ENCODE measurements around the gene ARSA. TPM values are rescaled to one million over a fixed set of nuclear protein-coding genes. Genes with fewer than 3 reads are reported as not detected.

The ARSA gene
- total RNA-seq, 4 donors from 2014 or later, result 81.2 to 253 (median 99.1) TPM

DNA sequence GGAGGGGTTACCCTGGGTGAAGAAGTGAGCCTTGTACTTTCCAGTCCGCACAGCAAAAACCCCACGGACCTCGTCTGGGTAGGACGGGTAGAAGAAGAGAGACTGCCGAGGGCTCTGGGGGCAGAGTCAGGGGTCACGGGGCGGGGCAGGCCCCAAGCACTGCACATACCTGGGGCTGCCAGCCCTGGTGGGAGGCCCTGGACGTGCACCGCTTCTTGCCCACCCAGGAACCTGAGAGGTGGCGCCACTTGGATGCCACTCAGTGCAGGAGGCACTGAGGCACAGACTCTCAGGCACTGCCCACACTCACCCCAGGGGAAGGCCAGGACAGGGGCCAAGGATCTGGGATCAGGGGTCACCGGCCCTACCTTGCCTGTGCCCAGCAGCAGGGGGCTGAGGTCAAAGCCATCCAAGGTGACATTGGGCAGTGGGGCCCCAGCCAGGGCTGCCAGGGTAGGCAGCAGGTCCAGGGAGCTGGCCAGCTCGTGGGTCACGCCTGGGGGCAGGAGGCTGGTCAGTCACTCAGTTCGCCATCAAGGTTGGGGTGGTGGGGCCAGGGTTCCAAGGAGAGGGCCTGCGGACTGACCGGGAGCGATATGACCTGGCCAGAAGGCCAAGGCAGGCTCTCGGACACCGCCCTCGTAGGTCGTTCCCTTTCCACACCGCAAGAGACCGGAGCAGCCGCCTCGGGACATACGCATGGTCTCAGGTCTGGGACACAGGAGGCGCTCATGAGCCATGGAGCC, 2.2 kb downstream of the ARSA start:
- Histone ChIP-seq H3K36me3 (no peaks in the 10 kb centered on the region), H3K9me3 (no peaks in the 10 kb centered on the region), H3K4me1 (peaks cover 7 to 39% (median 36%) of the 10 kb centered on the region in 4 donors), H3K27ac (no peak overlapping the region), H3K4me3 (no peak overlapping the region), H3K27me3 (no peaks in the 10 kb centered on the region)
- WGBS, 2 donors (ENCODE audit: low coverage in 1 of 2), result 93% methylated on average over 27 of the region's 27 CpGs; no CpG with 5 or more reads in 1 of the 2 donors
- TF ChIP-seq POLR2A (IDR thresholded peaks at IDR 0.05), result no peak
- no peak for TF ChIP-seq POLR2AphosphoS5 (IDR thresholded peaks at IDR 0.05)
- TF ChIP-seq EP300 (IDR thresholded peaks at IDR 0.05; ENCODE audit: low read depth), result no peak
- TF ChIP-seq, protein P1, sequence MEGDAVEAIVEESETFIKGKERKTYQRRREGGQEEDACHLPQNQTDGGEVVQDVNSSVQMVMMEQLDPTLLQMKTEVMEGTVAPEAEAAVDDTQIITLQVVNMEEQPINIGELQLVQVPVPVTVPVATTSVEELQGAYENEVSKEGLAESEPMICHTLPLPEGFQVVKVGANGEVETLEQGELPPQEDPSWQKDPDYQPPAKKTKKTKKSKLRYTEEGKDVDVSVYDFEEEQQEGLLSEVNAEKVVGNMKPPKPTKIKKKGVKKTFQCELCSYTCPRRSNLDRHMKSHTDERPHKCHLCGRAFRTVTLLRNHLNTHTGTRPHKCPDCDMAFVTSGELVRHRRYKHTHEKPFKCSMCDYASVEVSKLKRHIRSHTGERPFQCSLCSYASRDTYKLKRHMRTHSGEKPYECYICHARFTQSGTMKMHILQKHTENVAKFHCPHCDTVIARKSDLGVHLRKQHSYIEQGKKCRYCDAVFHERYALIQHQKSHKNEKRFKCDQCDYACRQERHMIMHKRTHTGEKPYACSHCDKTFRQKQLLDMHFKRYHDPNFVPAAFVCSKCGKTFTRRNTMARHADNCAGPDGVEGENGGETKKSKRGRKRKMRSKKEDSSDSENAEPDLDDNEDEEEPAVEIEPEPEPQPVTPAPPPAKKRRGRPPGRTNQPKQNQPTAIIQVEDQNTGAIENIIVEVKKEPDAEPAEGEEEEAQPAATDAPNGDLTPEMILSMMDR (IDR thresholded peaks at IDR 0.05), result no peak
- intact Hi-C loops (cut with DNase I; ENCODE audit: low total_unique reads) (no loop called here), in situ Hi-C loops (cut with MboI; ENCODE audit: low pct_ligation_motif_present in 1 of 4, low pct_unique_long_range_greater_than_20kb in 1 of 4, low sequenced_read_pairs in 3 of 4) (no loop called here)
- no peak for DNase-seq

DNA sequence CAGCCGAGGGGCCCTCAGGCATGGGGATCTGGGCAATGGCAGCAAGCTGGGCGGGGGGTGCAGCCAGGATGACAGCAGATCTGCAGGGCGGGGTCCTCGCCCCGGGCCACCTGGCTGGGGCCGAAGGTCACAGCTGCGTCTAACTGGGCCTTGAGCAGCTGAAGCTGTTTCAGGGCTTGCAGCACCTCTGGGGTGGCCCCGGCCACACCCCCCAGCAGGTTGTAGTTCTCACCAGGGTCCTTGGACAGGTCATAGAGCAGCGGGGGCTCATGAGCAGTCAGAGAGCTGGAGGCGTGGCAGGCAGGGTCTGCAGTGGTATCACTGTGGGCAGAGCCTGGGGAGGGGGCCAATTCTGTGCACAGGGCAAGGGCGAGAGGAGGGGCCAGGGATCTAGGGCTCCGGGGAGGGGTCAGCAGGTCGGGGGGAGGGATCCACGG, 2.8 kb downstream of the ARSA start:
- 60% methylated on average over 14 of the region's 14 CpGs; no CpG with 5 or more reads in 1 of the 2 donors for WGBS, 2 donors (ENCODE audit: low coverage in 1 of 2)
- H3K36me3 ChIP-seq, result no peaks in the 10 kb centered on the region
- in situ Hi-C loops (cut with MboI; ENCODE audit: low pct_ligation_motif_present in 1 of 4, low pct_unique_long_range_greater_than_20kb in 1 of 4, low sequenced_read_pairs in 3 of 4), result no loop called here
- H3K27ac ChIP-seq, result no peak overlapping the region
- H3K4me1 ChIP-seq, result peaks cover 10 to 43% (median 40%) of the 10 kb centered on the region in 4 donors
- no peaks in the 10 kb centered on the region for H3K27me3 ChIP-seq
- intact Hi-C loops (cut with DNase I; ENCODE audit: low total_unique reads), result no loop called here
- no peak overlapping the region for H3K4me3 ChIP-seq
- H3K9me3 ChIP-seq, result no peaks in the 10 kb centered on the region
- TF ChIP-seq, protein P1 (IDR thresholded peaks at IDR 0.05), result no peak
- TF ChIP-seq POLR2A (IDR thresholded peaks at IDR 0.05) (no peak), EP300 (IDR thresholded peaks at IDR 0.05; ENCODE audit: low read depth) (no peak), POLR2AphosphoS5 (IDR thresholded peaks at IDR 0.05) (no peak)
- DNase-seq, result peak; percentile 15

DNA sequence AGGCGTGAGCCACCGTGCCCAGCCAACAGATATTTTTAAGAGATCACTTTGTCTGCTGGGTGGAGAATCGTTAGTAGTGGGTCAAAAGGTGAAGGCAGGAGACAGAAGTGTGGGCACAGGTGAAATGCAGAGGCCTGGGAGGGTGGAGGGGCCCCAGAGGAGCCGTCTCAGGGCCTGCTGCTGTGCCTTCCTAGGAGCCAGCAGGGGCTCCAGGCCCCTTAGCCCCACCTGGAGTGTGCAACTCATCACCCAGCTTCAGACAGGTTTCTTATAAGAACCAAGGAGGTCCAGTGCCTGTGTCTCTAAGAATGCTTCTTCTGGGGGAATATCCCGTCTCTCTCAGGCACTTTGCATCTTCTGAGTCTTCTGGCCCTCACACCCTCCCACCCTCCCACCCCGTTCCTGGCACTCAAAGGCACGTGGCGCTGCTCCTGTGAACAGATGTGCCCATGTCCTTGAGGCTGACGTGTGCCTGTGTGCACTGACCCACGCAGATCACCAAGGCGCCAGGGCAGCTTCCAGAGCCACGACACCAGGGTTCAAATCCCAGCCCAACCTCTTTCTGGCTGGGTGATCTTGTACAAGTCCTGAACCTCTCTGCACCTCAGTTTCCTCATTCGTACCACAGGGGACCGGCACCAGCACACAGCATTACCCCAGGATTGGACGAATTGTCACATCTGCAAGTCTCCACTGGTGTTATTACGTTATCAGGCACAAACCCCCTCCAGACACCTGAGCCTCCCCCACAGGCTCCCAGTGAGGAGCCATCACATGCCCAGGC, 3.4 kb downstream of the ARSA start:
- no peaks in the 10 kb centered on the region for H3K27me3 ChIP-seq
- in situ Hi-C loops (cut with MboI; ENCODE audit: low pct_ligation_motif_present in 1 of 4, low pct_unique_long_range_greater_than_20kb in 1 of 4, low sequenced_read_pairs in 3 of 4) (no loop called here), intact Hi-C loops (cut with DNase I; ENCODE audit: low total_unique reads) (no loop called here)
- WGBS, 2 donors (ENCODE audit: low coverage in 1 of 2), result 83% methylated on average over 16 of the region's 16 CpGs; no CpG with 5 or more reads in 1 of the 2 donors
- TF ChIP-seq EP300 (IDR thresholded peaks at IDR 0.05; ENCODE audit: low read depth) (no peak), POLR2AphosphoS5 (IDR thresholded peaks at IDR 0.05) (no peak), POLR2A (IDR thresholded peaks at IDR 0.05) (no peak)
- TF ChIP-seq, protein P1 (IDR thresholded peaks at IDR 0.05), result no peak
- H3K9me3 ChIP-seq, result no peaks in the 10 kb centered on the region
- no peak overlapping the region for H3K27ac ChIP-seq
- no peak overlapping the region for H3K4me3 ChIP-seq
- peaks cover 10 to 48% (median 42%) of the 10 kb centered on the region in 4 donors for H3K4me1 ChIP-seq
- H3K36me3 ChIP-seq, result no peaks in the 10 kb centered on the region
- peak; percentile 7 for DNase-seq

DNA sequence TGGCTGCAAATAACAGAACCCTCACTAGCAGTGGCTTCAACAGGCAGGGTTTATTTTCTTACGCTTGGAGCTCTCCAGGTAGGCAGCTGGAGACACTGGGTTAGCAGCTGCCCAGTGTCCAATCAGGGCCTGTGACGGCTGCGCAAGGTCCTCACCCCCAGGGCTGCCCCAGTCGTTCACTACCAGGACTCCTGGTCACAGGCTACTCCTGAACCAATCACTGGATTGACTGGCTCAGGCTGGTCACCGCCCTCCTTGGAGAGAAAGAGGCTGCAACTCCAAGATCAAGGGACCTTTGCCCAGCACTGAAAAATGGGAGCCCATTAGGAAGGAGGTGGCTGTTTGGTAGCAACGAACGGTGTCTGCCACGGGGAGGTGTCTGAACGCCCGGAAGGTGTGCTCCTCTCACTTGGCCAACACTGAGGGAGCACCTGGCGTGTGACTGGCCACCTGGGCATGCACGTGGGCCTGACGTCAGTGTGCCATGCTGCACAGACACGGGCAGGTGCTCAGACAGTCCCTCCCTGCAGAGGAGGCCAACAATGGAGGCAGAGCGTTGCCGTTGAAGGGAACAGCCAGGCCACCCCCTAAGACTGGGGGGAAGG, 5.1 kb downstream of the ARSA start:
- Histone ChIP-seq H3K27ac (peak overlapping the region; percentile 85 to 94 (median 86)), H3K27me3 (no peaks in the 10 kb centered on the region), H3K4me3 (peak overlapping the region in 2 of 4 donors; percentile 2 to 22), H3K4me1 (peaks cover 4 to 41% (median 35%) of the 10 kb centered on the region in 4 donors), H3K9me3 (no peaks in the 10 kb centered on the region), H3K36me3 (no peaks in the 10 kb centered on the region)
- peak; percentile 93 for DNase-seq
- in situ Hi-C loops (cut with MboI; ENCODE audit: low pct_ligation_motif_present in 1 of 4, low pct_unique_long_range_greater_than_20kb in 1 of 4, low sequenced_read_pairs in 3 of 4), result no loop called here
- TF ChIP-seq EP300 (IDR thresholded peaks at IDR 0.05; ENCODE audit: low read depth), result no peak
- peak in 2 of 3 donors; percentile 62 to 81 for TF ChIP-seq POLR2AphosphoS5 (IDR thresholded peaks at IDR 0.05)
- TF ChIP-seq POLR2A (IDR thresholded peaks at IDR 0.05), result peak; percentile 48
- TF ChIP-seq, protein P1 (IDR thresholded peaks at IDR 0.05), result peak in 2 of 5 experiments; percentile 9 to 38
- intact Hi-C loops (cut with DNase I; ENCODE audit: low total_unique reads), result no loop called here
- WGBS, 2 donors (ENCODE audit: low coverage in 1 of 2), result 27% methylated on average over 10 of the region's 16 CpGs; no CpG with 5 or more reads in 1 of the 2 donors

All from transverse colon (tissue), 4 donors.